Neural cell (in vitro differentiated cells): ENCODE data around the gene SYK. TPM values are rescaled to one million over a fixed set of nuclear protein-coding genes. Genes with fewer than 3 reads are reported as not detected.

Experiments
- H2AFZ ChIP-seq: fragments of 200-600, 300-800 bp; sonication (generic), shearing (Covaris generic); 2 replicates; pipeline ENCODE4 v1.6.0; 2014; ENCODE audit warnings: low read depth, mild to moderate bottlenecking, antibody characterized with exemption, low read length, moderate library complexity
- H3F3A ChIP-seq: fragments of 200-600 bp; shearing (Covaris generic); 2 replicates; pipeline ENCODE4 v1.6.1; 2016; ENCODE audit warnings: mild to moderate bottlenecking, moderate library complexity, mixed read lengths, antibody characterized with exemption, low read length; ENCODE audit not compliant: insufficient read depth, poor library complexity, severe bottlenecking
- H3K27ac ChIP-seq: fragments of 200-600, 300-800 bp; sonication (generic), shearing (Covaris generic); 2 replicates; pipeline ENCODE4 v1.5.1; 2014; ENCODE audit warnings: mild to moderate bottlenecking, low read length, moderate library complexity
- H3K27me3 ChIP-seq: fragments of 300-800, 200-600 bp; sonication (generic), shearing (Covaris generic); 2 replicates; pipeline ENCODE4 v1.6.0; 2014; ENCODE audit warnings: mild to moderate bottlenecking, low read depth, low read length, moderate library complexity; ENCODE audit not compliant: insufficient read depth
- H3K36me3 ChIP-seq: fragments of 300-800, 200-600 bp; sonication (generic), shearing (Covaris generic); 2 replicates; pipeline ENCODE4 v1.5.1; 2014; ENCODE audit warnings: mild to moderate bottlenecking, antibody characterized with exemption, low read length, moderate library complexity; ENCODE audit not compliant: insufficient read depth
- H3K4me2 ChIP-seq: fragments of 300-800, 200-600 bp; sonication (generic), shearing (Covaris generic); 2 replicates; pipeline ENCODE4 v1.6.0; 2014; ENCODE audit warnings: mild to moderate bottlenecking, low read length
- H3K4me3 ChIP-seq: fragments of 300-800, 200-600 bp; sonication (generic), shearing (Covaris generic); 2 replicates; pipeline ENCODE4 v1.5.1; 2014; ENCODE audit warnings: mild to moderate bottlenecking, low read length, moderate library complexity
- H3K79me2 ChIP-seq: fragments of 200-600 bp; shearing (Covaris generic); replicated peaks from 2 replicates; pipeline ENCODE4 v1.6.0; 2014; ENCODE audit warnings: mild to moderate bottlenecking, low read length, moderate library complexity; ENCODE audit not compliant: insufficient read depth
- H3K9ac ChIP-seq: fragments of 300-800, 200-600 bp; sonication (generic), shearing (Covaris generic); 2 replicates; pipeline ENCODE4 v1.6.1; 2016; ENCODE audit warnings: mild to moderate bottlenecking, low read length, mixed read lengths
- H3K9me2 ChIP-seq: fragments of 200-600 bp; shearing (Covaris generic); 2 replicates; pipeline ENCODE4 v1.6.1; 2016; ENCODE audit warnings: mild to moderate bottlenecking, low read length, mixed read lengths; ENCODE audit not compliant: insufficient read depth
- H3K9me3 ChIP-seq: fragments of 200-600, 300-800 bp; sonication (generic), shearing (Covaris generic); 2 replicates; pipeline ENCODE4 v1.6.1; 2016; ENCODE audit warnings: mild to moderate bottlenecking, mixed run types, low read length, moderate library complexity, mixed read lengths
- H4K20me1 ChIP-seq: fragments of 200-600 bp; shearing (Covaris generic); 2 replicates; pipeline ENCODE4 v1.6.1; 2016; ENCODE audit warnings: mild to moderate bottlenecking, mixed run types; ENCODE audit not compliant: insufficient read depth
- CTCF ChIP-seq: fragments of 450-650 bp; IDR thresholded peaks from 2 replicates; pipeline ENCODE4 v1.5.1; 2014; ENCODE audit warnings: antibody characterized with exemption, mild to moderate bottlenecking, moderate library complexity; ENCODE audit not compliant: poor library complexity, severe bottlenecking
- EP300 ChIP-seq: fragments of 450-650 bp; conservative IDR thresholded peaks from 2 replicates; pipeline ENCODE4 v1.6.1; 2014; ENCODE audit warnings: antibody characterized with exemption, mild to moderate bottlenecking, moderate library complexity; ENCODE audit not compliant: poor library complexity, severe bottlenecking
- EZH2 ChIP-seq: fragments of 200-600, 300-800 bp; shearing (Covaris generic), sonication (generic); IDR thresholded peaks from 2 replicates; pipeline ENCODE4 v1.6.1; 2014; ENCODE audit warnings: antibody characterized with exemption, low read length, borderline replicate concordance, mild to moderate bottlenecking; ENCODE audit not compliant: insufficient read depth, poor library complexity, severe bottlenecking
- MXI1 ChIP-seq: fragments of 450-650 bp; conservative IDR thresholded peaks from 2 replicates; pipeline ENCODE4 v1.6.1; 2014; ENCODE audit warnings: antibody characterized with exemption, mild to moderate bottlenecking; ENCODE audit not compliant: poor library complexity, severe bottlenecking
- POLR2AphosphoS5 ChIP-seq: IDR thresholded peaks from 2 replicates; pipeline ENCODE4 v1.6.1; 2012
- RAD21 ChIP-seq: fragments of 450-650 bp; conservative IDR thresholded peaks from 2 replicates; pipeline ENCODE4 v1.6.1; 2014; ENCODE audit warnings: antibody characterized with exemption, mild to moderate bottlenecking, moderate library complexity
- REST ChIP-seq: IDR thresholded peaks from 2 replicates; pipeline ENCODE4 v1.6.1; 2012; ENCODE audit warnings: borderline replicate concordance
- SMC3 ChIP-seq: fragments of 450-650 bp; conservative IDR thresholded peaks from 2 replicates; pipeline ENCODE4 v1.6.1; 2014; ENCODE audit warnings: antibody characterized with exemption, mild to moderate bottlenecking, moderate library complexity; ENCODE audit not compliant: poor library complexity
- TAF1 ChIP-seq: IDR thresholded peaks from 2 replicates; pipeline ENCODE4 v1.6.1; 2012; ENCODE audit warnings: low read depth
- polyA plus RNA-seq: library from polyadenylated mRNA; depleted of rRNA; stranded (reverse); fragments of >200 nt; gene quantifications from 2 replicates; pipeline ENCODE4 v1.2.3, GENCODE V29; 2014

SYK gene
- polyA plus RNA-seq, 1 donor from 2014 or later = not detected

GRCh38 chr9:90903766-90904424 lies 102.3 kb downstream of the SYK start:
- Histone ChIP-seq H3F3A (no peaks in the 10 kb centered on the region), H3K79me2 (no peaks in the 10 kb centered on the region), H3K27me3 (no peaks in the 10 kb centered on the region), H3K9me2 (no peaks in the 10 kb centered on the region), H3K4me3 (no peak overlapping the region), H4K20me1 (no peaks in the 10 kb centered on the region), H3K36me3 (no peaks in the 10 kb centered on the region), H3K27ac (no peak overlapping the region), H3K9me3 (no peaks in the 10 kb centered on the region), H3K9ac (no peak overlapping the region), H2AFZ (no peak overlapping the region), H3K4me2 (no peak overlapping the region)
- TF ChIP-seq POLR2AphosphoS5 = no peak
- no peak for TF ChIP-seq CTCF
- no peak for TF ChIP-seq SMC3
- TF ChIP-seq EZH2 = no peak
- TF ChIP-seq TAF1 = no peak
- TF ChIP-seq RAD21 = no peak
- no peak for TF ChIP-seq EP300
- TF ChIP-seq MXI1 = no peak
- no peak for TF ChIP-seq REST

GRCh38 chr9:90904706-90905478 lies 103.3 kb downstream of the SYK start:
- Histone ChIP-seq H3K27ac (no peak overlapping the region), H3K9ac (no peak overlapping the region)

More at GRCh38 chr9:90904706-90905478, 103.3 kb downstream of the SYK start:
- no peak overlapping the region for H3K4me2 ChIP-seq
- no peaks in the 10 kb centered on the region for H3K9me3 ChIP-seq
- H3K79me2 ChIP-seq = no peaks in the 10 kb centered on the region
- H3K36me3 ChIP-seq = no peaks in the 10 kb centered on the region
- no peaks in the 10 kb centered on the region for H3F3A ChIP-seq
- TF ChIP-seq CTCF (no peak), POLR2AphosphoS5 (no peak), TAF1 (no peak), EZH2 (no peak), SMC3 (no peak), RAD21 (no peak), EP300 (no peak), MXI1 (no peak), REST (no peak)
- no peaks in the 10 kb centered on the region for H3K9me2 ChIP-seq
- no peak overlapping the region for H3K4me3 ChIP-seq
- no peaks in the 10 kb centered on the region for H4K20me1 ChIP-seq
- no peaks in the 10 kb centered on the region for H3K27me3 ChIP-seq
- no peak overlapping the region for H2AFZ ChIP-seq
